Smooth muscle cell (in vitro differentiated cells): ENCODE results near the gene UHRF2. TPM values are rescaled to one million over a fixed set of nuclear protein-coding genes. Genes with fewer than 3 reads are reported as not detected.

Source experiments
- DNase-seq: peaks from one replicate; lab custom pipeline; 2025; ENCODE audit not compliant: unreplicated experiment; lab: John Stamatoyannopoulos, UW
- H2AFZ ChIP-seq: fragments of 200-600 bp; sonication (generic); 2 replicates; pipeline ENCODE4 v1.6.0; 2016; ENCODE audit warnings: antibody characterized with exemption, low read depth, mild to moderate bottlenecking
- H3F3A ChIP-seq: fragments of 200-600 bp; sonication (generic); 2 replicates; pipeline ENCODE4 v1.6.0; 2017; ENCODE audit warnings: antibody characterized with exemption, low read depth
- H3K27ac ChIP-seq: fragments of 200-600 bp; sonication (generic); 2 replicates; pipeline ENCODE4 v1.5.1; 2016; ENCODE audit warnings: low read depth, mild to moderate bottlenecking
- H3K27me3 ChIP-seq: fragments of 200-600 bp; sonication (generic); 2 replicates; pipeline ENCODE4 v1.6.1; 2016; ENCODE audit warnings: low read depth, mild to moderate bottlenecking
- H3K36me3 ChIP-seq: fragments of 200-600 bp; sonication (generic); 2 replicates; pipeline ENCODE4 v1.5.1; 2016; ENCODE audit warnings: low read depth
- H3K4me1 ChIP-seq: fragments of 200-600 bp; sonication (generic); 2 replicates; pipeline ENCODE4 v1.5.1; 2016; ENCODE audit warnings: low read depth
- H3K4me2 ChIP-seq: fragments of 200-600 bp; sonication (generic); 2 replicates; pipeline ENCODE4 v1.6.0; 2016; ENCODE audit warnings: mild to moderate bottlenecking
- H3K4me3 ChIP-seq: fragments of 200-600 bp; sonication (generic); 2 replicates; pipeline ENCODE4 v1.5.1; 2016; ENCODE audit warnings: mild to moderate bottlenecking
- H3K79me2 ChIP-seq: fragments of 200-600 bp; sonication (generic); 2 replicates; pipeline ENCODE4 v1.6.0; 2016; ENCODE audit warnings: low read depth, mild to moderate bottlenecking
- H3K9ac ChIP-seq: fragments of 200-600 bp; sonication (generic); 2 replicates; pipeline ENCODE4 v1.6.0; 2016; ENCODE audit warnings: low read depth
- H3K9me3 ChIP-seq: fragments of 200-600 bp; sonication (generic); replicated peaks from 2 replicates; pipeline ENCODE4 v1.5.1; 2016; ENCODE audit warnings: low read depth
- H4K20me1 ChIP-seq: fragments of 200-600 bp; sonication (generic); 2 replicates; pipeline ENCODE4 v1.6.0; 2016; ENCODE audit warnings: low read depth
- WGBS: methylation state at CpG from one replicate; pipeline ENCODE4 v1.1.7; 2016; ENCODE audit warnings: low lambda C conversion rate; 5-methylcytosine and 5-hydroxymethylcytosine counted together
- polyA plus RNA-seq: library from polyadenylated mRNA; unstranded; fragments of >200 nt; fragmentation: Nextera tagmentation; extraction: Ambion mirVana; gene quantifications from 2 replicates; pipeline ENCODE4 v1.2.1, GENCODE V29; 2016
- total RNA-seq: library from RNA; depleted of rRNA; stranded (reverse); fragments of >200 nt; gene quantifications from 2 replicates; pipeline ENCODE4 v1.2.3, GENCODE V29; 2014
- TF ChIP-seq, protein P1 (sequence below): fragments of 200-600 bp; sonication (generic); IDR thresholded peaks from 2 replicates; pipeline ENCODE4 v1.5.1; 2017; ENCODE audit warnings: borderline replicate concordance, mild to moderate bottlenecking, antibody characterized with exemption; ENCODE audit not compliant: insufficient read depth, poor library complexity, severe bottlenecking

Gene UHRF2
- total and polyA plus RNA-seq, 2 experiments from 2014 or later = 15.6 to 54.5 TPM

DNA sequence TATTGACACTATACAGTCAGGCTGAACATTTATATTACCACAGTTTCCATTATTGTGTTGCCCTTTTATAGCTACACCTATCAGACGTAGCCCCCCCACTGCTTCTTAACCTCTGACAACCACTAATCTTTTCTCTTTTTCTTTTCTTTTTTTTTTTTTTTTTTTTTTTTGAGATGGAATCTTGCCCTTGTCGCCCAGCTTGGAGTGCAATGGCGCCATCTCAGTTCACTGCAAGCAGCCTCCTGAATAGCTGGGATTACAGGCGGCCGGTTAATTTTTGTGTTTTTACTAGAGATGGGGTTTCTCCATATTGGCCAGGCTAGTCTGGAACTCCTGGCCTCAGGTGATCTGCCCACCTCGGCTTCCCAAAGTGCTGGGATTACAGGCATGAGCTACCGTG lies 75.4 kb downstream of the UHRF2 start:
- H3K36me3 ChIP-seq = no peaks in the 10 kb centered on the region
- H2AFZ ChIP-seq = no peak overlapping the region
- H3K9ac ChIP-seq = no peak overlapping the region
- peaks cover 24% of the 10 kb centered on the region for H4K20me1 ChIP-seq
- H3K27me3 ChIP-seq = no peaks in the 10 kb centered on the region
- no peaks in the 10 kb centered on the region for H3F3A ChIP-seq
- H3K4me2 ChIP-seq = no peak overlapping the region
- H3K79me2 ChIP-seq = peaks cover 31% of the 10 kb centered on the region
- H3K4me3 ChIP-seq = no peak overlapping the region
- H3K4me1 ChIP-seq = no peaks in the 10 kb centered on the region
- TF ChIP-seq, protein P1, sequence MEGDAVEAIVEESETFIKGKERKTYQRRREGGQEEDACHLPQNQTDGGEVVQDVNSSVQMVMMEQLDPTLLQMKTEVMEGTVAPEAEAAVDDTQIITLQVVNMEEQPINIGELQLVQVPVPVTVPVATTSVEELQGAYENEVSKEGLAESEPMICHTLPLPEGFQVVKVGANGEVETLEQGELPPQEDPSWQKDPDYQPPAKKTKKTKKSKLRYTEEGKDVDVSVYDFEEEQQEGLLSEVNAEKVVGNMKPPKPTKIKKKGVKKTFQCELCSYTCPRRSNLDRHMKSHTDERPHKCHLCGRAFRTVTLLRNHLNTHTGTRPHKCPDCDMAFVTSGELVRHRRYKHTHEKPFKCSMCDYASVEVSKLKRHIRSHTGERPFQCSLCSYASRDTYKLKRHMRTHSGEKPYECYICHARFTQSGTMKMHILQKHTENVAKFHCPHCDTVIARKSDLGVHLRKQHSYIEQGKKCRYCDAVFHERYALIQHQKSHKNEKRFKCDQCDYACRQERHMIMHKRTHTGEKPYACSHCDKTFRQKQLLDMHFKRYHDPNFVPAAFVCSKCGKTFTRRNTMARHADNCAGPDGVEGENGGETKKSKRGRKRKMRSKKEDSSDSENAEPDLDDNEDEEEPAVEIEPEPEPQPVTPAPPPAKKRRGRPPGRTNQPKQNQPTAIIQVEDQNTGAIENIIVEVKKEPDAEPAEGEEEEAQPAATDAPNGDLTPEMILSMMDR = no peak
- H3K9me3 ChIP-seq = no peaks in the 10 kb centered on the region
- no peak overlapping the region for H3K27ac ChIP-seq
- DNase-seq = no peak
- 96% methylated on average over 7 of the region's 7 CpGs for WGBS

DNA sequence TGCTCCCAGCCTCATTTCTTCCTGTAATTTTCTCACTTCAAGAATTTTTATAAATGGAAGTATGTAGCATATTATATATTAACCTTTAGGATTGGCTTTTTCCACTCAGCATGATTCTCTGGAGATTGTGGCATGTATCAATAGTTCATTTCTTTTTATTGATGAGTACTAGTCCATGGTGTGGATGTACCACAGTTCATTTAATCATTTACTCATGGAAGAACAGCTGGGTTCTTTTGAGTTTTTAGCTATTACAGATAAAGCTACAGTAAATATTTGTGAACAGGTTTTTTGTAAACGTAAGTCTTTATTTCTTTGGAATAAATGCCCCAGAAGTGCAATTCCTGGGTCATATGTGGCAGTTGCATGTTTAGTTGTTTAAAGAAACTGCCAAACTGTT lies 76.1 kb downstream of the UHRF2 start:
- H3K36me3 ChIP-seq = no peaks in the 10 kb centered on the region

DNA sequence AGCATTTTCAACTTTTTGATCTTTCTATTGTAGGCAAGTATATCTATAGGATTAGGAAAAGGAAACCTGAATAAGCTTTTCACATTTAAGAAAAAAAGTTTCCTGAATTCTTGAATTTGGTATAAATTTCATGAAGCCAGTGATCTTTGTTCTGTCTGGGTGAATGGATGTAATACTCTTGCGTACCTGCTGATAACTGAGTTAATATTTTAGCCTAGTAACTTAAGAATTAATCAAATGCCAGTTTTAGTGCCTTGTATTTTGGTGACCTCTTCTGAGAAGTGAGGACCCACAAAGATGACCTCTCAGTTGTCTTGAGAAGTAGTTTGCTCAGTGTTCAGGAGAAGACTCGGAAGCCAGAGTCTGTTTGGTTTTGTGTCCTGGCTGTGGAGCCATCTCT lies 77.9 kb downstream of the UHRF2 start:
- H3K27me3 ChIP-seq = no peaks in the 10 kb centered on the region
- no peak overlapping the region for H3K9ac ChIP-seq
- TF ChIP-seq, protein P1 = no peak
- peaks cover 31% of the 10 kb centered on the region for H3K79me2 ChIP-seq
- H3K4me3 ChIP-seq = no peak overlapping the region
- WGBS = 98% methylated on average over 2 of the region's 2 CpGs
- H3K4me2 ChIP-seq = no peak overlapping the region
- H3K36me3 ChIP-seq = no peaks in the 10 kb centered on the region
- H2AFZ ChIP-seq = no peak overlapping the region
- H3K4me1 ChIP-seq = no peaks in the 10 kb centered on the region
- peaks cover 24% of the 10 kb centered on the region for H4K20me1 ChIP-seq
- no peak for DNase-seq
- no peaks in the 10 kb centered on the region for H3F3A ChIP-seq
- H3K27ac ChIP-seq = no peak overlapping the region
- H3K9me3 ChIP-seq = no peaks in the 10 kb centered on the region

More for the DNA sequence above, 76.1 kb downstream of the UHRF2 start:
- H3F3A ChIP-seq = no peaks in the 10 kb centered on the region
- WGBS = 100% methylated on average over 1 of the region's 1 CpG
- no peak overlapping the region for H3K4me2 ChIP-seq
- no peak overlapping the region for H2AFZ ChIP-seq
- DNase-seq = no peak
- H3K9ac ChIP-seq = no peak overlapping the region
- H3K79me2 ChIP-seq = peaks cover 31% of the 10 kb centered on the region
- TF ChIP-seq, protein P1 = no peak
- H4K20me1 ChIP-seq = peaks cover 24% of the 10 kb centered on the region
- H3K27ac ChIP-seq = no peak overlapping the region
- H3K9me3 ChIP-seq = no peaks in the 10 kb centered on the region
- H3K27me3 ChIP-seq = no peaks in the 10 kb centered on the region
- no peaks in the 10 kb centered on the region for H3K4me1 ChIP-seq
- no peak overlapping the region for H3K4me3 ChIP-seq

DNA sequence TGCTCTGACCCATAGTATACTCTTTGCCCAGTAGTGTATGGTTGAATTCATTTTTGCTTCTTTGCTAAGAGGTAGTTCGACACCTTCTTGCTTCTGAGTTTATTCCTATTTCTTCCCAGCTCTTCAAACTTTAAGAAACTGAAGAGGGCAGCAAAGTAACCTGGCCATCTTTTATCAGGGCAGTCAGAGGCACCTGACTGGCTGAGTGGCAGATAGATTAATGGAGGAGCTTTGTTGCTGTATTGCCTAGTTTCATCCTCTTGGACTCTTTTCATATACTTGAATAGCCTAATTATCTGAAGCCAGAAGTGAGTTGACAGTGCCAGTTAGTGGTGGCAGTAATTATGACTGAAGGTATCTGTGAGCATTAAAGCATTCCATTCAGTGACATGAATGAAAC lies 82.5 kb downstream of the UHRF2 start:
- no peak overlapping the region for H2AFZ ChIP-seq
- H3K27me3 ChIP-seq = no peaks in the 10 kb centered on the region
- DNase-seq = no peak
- no peaks in the 10 kb centered on the region for H3F3A ChIP-seq
- H4K20me1 ChIP-seq = peaks cover 20% of the 10 kb centered on the region
- peaks cover 3% of the 10 kb centered on the region for H3K36me3 ChIP-seq
- no peaks in the 10 kb centered on the region for H3K9me3 ChIP-seq
- 97% methylated on average over 1 of the region's 1 CpG for WGBS
- peaks cover 14% of the 10 kb centered on the region for H3K79me2 ChIP-seq
- no peak overlapping the region for H3K27ac ChIP-seq
- peaks cover 3% of the 10 kb centered on the region for H3K4me1 ChIP-seq
- TF ChIP-seq, protein P1 = no peak
- no peak overlapping the region for H3K9ac ChIP-seq
- no peak overlapping the region for H3K4me3 ChIP-seq
- H3K4me2 ChIP-seq = no peak overlapping the region
